OCI-LY1 (cell line): ENCODE measurements around the gene DEPP1.

ENCODE experiments used
- H2AFZ ChIP-seq: fragments of 200-600 bp; sonication (generic), shearing (Covaris generic); 2 replicates; pipeline ENCODE4 v1.6.0; 2014; ENCODE audit warnings: antibody characterized with exemption, mild to moderate bottlenecking, low read length
- H3F3A ChIP-seq: fragments of 200-600 bp; sonication (generic), shearing (Covaris generic); 2 replicates; pipeline ENCODE4 v1.6.0; 2014; ENCODE audit warnings: mild to moderate bottlenecking, antibody characterized with exemption, low read length, moderate library complexity; ENCODE audit not compliant: insufficient read depth
- H3K27ac ChIP-seq: fragments of 200-600 bp; sonication (generic); 2 replicates; pipeline ENCODE4 v1.5.1; 2014; ENCODE audit warnings: low read length, mixed run types, mild to moderate bottlenecking, low read depth; ENCODE audit not compliant: poor library complexity, severe bottlenecking
- H3K27me3 ChIP-seq: fragments of 200-600 bp; sonication (generic); 2 replicates; pipeline ENCODE4 v1.6.0; 2014; ENCODE audit warnings: antibody characterized with exemption, mild to moderate bottlenecking, low read length, moderate library complexity; ENCODE audit not compliant: insufficient read depth
- H3K36me3 ChIP-seq: fragments of 200-600 bp; sonication (generic); 2 replicates; pipeline ENCODE4 v1.6.1; 2014; ENCODE audit warnings: mild to moderate bottlenecking, antibody characterized with exemption, low read length, moderate library complexity, mixed read lengths; ENCODE audit not compliant: insufficient read depth
- H3K4me1 ChIP-seq: fragments of 200-600 bp; sonication (generic); 2 replicates; pipeline ENCODE4 v1.5.1; 2014; ENCODE audit warnings: mild to moderate bottlenecking, low read length, moderate library complexity; ENCODE audit not compliant: insufficient read depth, severe bottlenecking
- H3K4me2 ChIP-seq: fragments of 200-600 bp; sonication (generic), shearing (Covaris generic); 2 replicates; pipeline ENCODE4 v1.6.1; 2014; ENCODE audit warnings: low read length
- H3K4me3 ChIP-seq: fragments of 200-600 bp; sonication (generic); 2 replicates; pipeline ENCODE4 v1.5.1; 2014; ENCODE audit warnings: low read length, low read depth, mild to moderate bottlenecking, mixed read lengths; ENCODE audit not compliant: poor library complexity, severe bottlenecking
- H3K79me2 ChIP-seq: fragments of 200-600 bp; shearing (Covaris generic); 2 replicates; pipeline ENCODE4 v1.6.1; 2016; ENCODE audit warnings: mixed run types, low read length, mixed read lengths; ENCODE audit not compliant: insufficient read depth
- H3K9ac ChIP-seq: fragments of 200-600 bp; sonication (generic), shearing (Covaris generic); 2 replicates; pipeline ENCODE4 v1.6.1; 2014; ENCODE audit warnings: mild to moderate bottlenecking, low read length, mixed read lengths
- H3K9me2 ChIP-seq: fragments of 200-600 bp; sonication (generic), shearing (Covaris generic); 2 replicates; pipeline ENCODE4 v1.6.1; 2014; ENCODE audit warnings: low read depth, mild to moderate bottlenecking, low read length, mixed read lengths
- H3K9me3 ChIP-seq: fragments of 200-600 bp; shearing (Covaris generic); 2 replicates; pipeline ENCODE4 v1.6.1; 2014; ENCODE audit warnings: low read length, mixed read lengths
- H4K20me1 ChIP-seq: fragments of 200-600 bp; sonication (generic), shearing (Covaris generic); 2 replicates; pipeline ENCODE4 v1.6.0; 2016; ENCODE audit warnings: mild to moderate bottlenecking, low read length; ENCODE audit not compliant: insufficient read depth
- EZH2 ChIP-seq: fragments of 200-600 bp; sonication (generic), shearing (Covaris generic); IDR thresholded peaks from 2 replicates; pipeline ENCODE4 v1.8.0; 2017; ENCODE audit warnings: borderline replicate concordance, mixed run types, mild to moderate bottlenecking, antibody characterized with exemption, low read length, moderate library complexity, mixed read lengths
- TF ChIP-seq, protein P1 (sequence below): fragments of 200-600 bp; sonication (generic), shearing (Covaris generic); IDR thresholded peaks from 2 replicates; pipeline ENCODE4 v1.5.1; 2017; ENCODE audit warnings: mild to moderate bottlenecking, antibody characterized with exemption, low read length, moderate library complexity, mixed read lengths

DEPP1 gene

GRCh38 chr10:44983066-44983894 lies 4.7 kb upstream of the DEPP1 start:
- Histone ChIP-seq H2AFZ (no peak overlapping the region), H3K9ac (no peak overlapping the region), H3K9me3 (no peaks in the 10 kb centered on the region), H3K9me2 (no peaks in the 10 kb centered on the region), H3K27ac (no peak overlapping the region), H3K27me3 (peaks cover 3% of the 10 kb centered on the region; the same call in 1 of the 2 replicates), H3K4me2 (no peak overlapping the region), H3F3A (no peaks in the 10 kb centered on the region), H3K79me2 (no peaks in the 10 kb centered on the region), H3K4me1 (no peaks in the 10 kb centered on the region), H4K20me1 (no peaks in the 10 kb centered on the region), H3K36me3 (no peaks in the 10 kb centered on the region), H3K4me3 (no peak overlapping the region)
- TF ChIP-seq, protein P1, sequence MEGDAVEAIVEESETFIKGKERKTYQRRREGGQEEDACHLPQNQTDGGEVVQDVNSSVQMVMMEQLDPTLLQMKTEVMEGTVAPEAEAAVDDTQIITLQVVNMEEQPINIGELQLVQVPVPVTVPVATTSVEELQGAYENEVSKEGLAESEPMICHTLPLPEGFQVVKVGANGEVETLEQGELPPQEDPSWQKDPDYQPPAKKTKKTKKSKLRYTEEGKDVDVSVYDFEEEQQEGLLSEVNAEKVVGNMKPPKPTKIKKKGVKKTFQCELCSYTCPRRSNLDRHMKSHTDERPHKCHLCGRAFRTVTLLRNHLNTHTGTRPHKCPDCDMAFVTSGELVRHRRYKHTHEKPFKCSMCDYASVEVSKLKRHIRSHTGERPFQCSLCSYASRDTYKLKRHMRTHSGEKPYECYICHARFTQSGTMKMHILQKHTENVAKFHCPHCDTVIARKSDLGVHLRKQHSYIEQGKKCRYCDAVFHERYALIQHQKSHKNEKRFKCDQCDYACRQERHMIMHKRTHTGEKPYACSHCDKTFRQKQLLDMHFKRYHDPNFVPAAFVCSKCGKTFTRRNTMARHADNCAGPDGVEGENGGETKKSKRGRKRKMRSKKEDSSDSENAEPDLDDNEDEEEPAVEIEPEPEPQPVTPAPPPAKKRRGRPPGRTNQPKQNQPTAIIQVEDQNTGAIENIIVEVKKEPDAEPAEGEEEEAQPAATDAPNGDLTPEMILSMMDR, result no peak
- no peak for TF ChIP-seq EZH2

GRCh38 chr10:44982496-44982895 lies 3.9 kb upstream of the DEPP1 start:
- Histone ChIP-seq H2AFZ (no peak overlapping the region), H3F3A (no peaks in the 10 kb centered on the region), H3K79me2 (no peaks in the 10 kb centered on the region), H3K9me3 (no peaks in the 10 kb centered on the region), H3K27ac (no peak overlapping the region), H3K4me1 (no peaks in the 10 kb centered on the region), H3K4me2 (no peak overlapping the region), H3K9ac (no peak overlapping the region), H3K4me3 (no peak overlapping the region), H3K27me3 (peaks cover 3% of the 10 kb centered on the region; the same call in 1 of the 2 replicates), H3K9me2 (no peaks in the 10 kb centered on the region), H3K36me3 (no peaks in the 10 kb centered on the region), H4K20me1 (no peaks in the 10 kb centered on the region)
- TF ChIP-seq, protein P1, result no peak
- no peak for TF ChIP-seq EZH2

GRCh38 chr10:44982114-44982460 lies 3.5 kb upstream of the DEPP1 start:
- Histone ChIP-seq H3K9me3 (no peaks in the 10 kb centered on the region), H3K9ac (no peak overlapping the region), H4K20me1 (no peaks in the 10 kb centered on the region), H3K36me3 (no peaks in the 10 kb centered on the region), H3K4me2 (no peak overlapping the region), H3K9me2 (no peaks in the 10 kb centered on the region), H3K4me1 (no peaks in the 10 kb centered on the region), H3K79me2 (no peaks in the 10 kb centered on the region), H3K4me3 (no peak overlapping the region), H3K27ac (no peak overlapping the region), H2AFZ (no peak overlapping the region), H3K27me3 (peaks cover 3% of the 10 kb centered on the region; the same call in 1 of the 2 replicates), H3F3A (no peaks in the 10 kb centered on the region)
- TF ChIP-seq, protein P1, result no peak
- no peak for TF ChIP-seq EZH2
